Lung (tissue), 12 donors: Measurements from ENCODE around the gene TMEM52. TPM values are rescaled to one million over a fixed set of nuclear protein-coding genes. Genes with fewer than 3 reads are reported as not detected.

Experiments
- ATAC-seq: fragments of 200-7000 bp; cut with Tn5 transposase; one replicate; pipeline ENCODE4 v1.9.1; 2020; ENCODE audit warnings: moderate number of reproducible peaks; ENCODE audit not compliant: insufficient read depth, low FRiP score
- DNase-seq, 3 donors: peaks; one replicate each; pipeline ENCODE4 v3.0.0-alpha.2; 2013 to 2017
- H3K27ac ChIP-seq, 2 donors: one replicate each; pipeline ENCODE4 v1.5.1; 2013; ENCODE audit warnings: mild to moderate bottlenecking in 2 of 2, moderate library complexity in 2 of 2, control low read depth in 1 of 2, inconsistent platforms in 1 of 2, low read depth in 1 of 2, low read length in 1 of 2
- H3K27me3 ChIP-seq, 3 donors: one replicate each; pipeline ENCODE4 v1.5.1; 2013; ENCODE audit warnings: low read length in 2 of 3; ENCODE audit not compliant: control insufficient read depth in 3 of 3, insufficient read depth in 3 of 3
- H3K36me3 ChIP-seq, 4 donors: one replicate each; pipeline ENCODE4 v1.5.1; 2013; ENCODE audit warnings: low read length in 4 of 4, mild to moderate bottlenecking in 1 of 4, moderate library complexity in 1 of 4; ENCODE audit not compliant: control insufficient read depth in 4 of 4, insufficient read depth in 4 of 4
- H3K4me1 ChIP-seq, 5 donors: one replicate each; pipeline ENCODE4 v1.5.1; 2013; ENCODE audit warnings: low read length in 5 of 5, mild to moderate bottlenecking in 2 of 5, moderate library complexity in 1 of 5; ENCODE audit not compliant: control insufficient read depth in 5 of 5, insufficient read depth in 5 of 5
- H3K4me3 ChIP-seq: one replicate; pipeline ENCODE4 v1.5.1; 2013; ENCODE audit warnings: mild to moderate bottlenecking, control low read depth, moderate library complexity
- H3K9ac ChIP-seq, 2 donors: one replicate each; pipeline ENCODE4 v1.5.1; 2013; ENCODE audit warnings: low read length in 2 of 2, control low read depth in 1 of 2; ENCODE audit not compliant: insufficient read depth in 1 of 2
- H3K9me3 ChIP-seq, 4 donors: one replicate each; pipeline ENCODE4 v1.5.1; 2013; ENCODE audit warnings: low read length in 3 of 4, mild to moderate bottlenecking in 1 of 4, moderate library complexity in 1 of 4; ENCODE audit not compliant: control insufficient read depth in 4 of 4, insufficient read depth in 3 of 4
- CTCF ChIP-seq: IDR thresholded peaks from 2 replicates; pipeline ENCODE4 v1.5.1; 2012; ENCODE audit warnings: mild to moderate bottlenecking; ENCODE audit errors: control extremely low read depth, extremely low read depth
- WGBS, 2 donors: extraction: QIAGEN DNeasy Blood & Tissue Kit; methylation state at CpG; one replicate each; pipeline ENCODE4 v1.1.7; 2013; 5-methylcytosine and 5-hydroxymethylcytosine counted together
- polyA plus RNA-seq, 2 donors: library from polyadenylated mRNA; stranded (reverse); fragments of 200-250 nt; gene quantifications; one replicate each; pipeline ENCODE4 v1.2.1, GENCODE V29; 2013
- total RNA-seq, 2 donors: library from RNA; depleted of rRNA in 1 of 2; stranded (reverse); fragments of >200 nt in 1 of 2; gene quantifications; one replicate each; pipeline ENCODE4 v1.2.1, GENCODE V29; 2014 to 2021
- donor health status: control.
- donor health status: control.
- donor health status: Bipolar disorder and iron deficiency.
- donor health status: healthy.
- donor health status: DM: yes; HTN: yes; CAD: no.

The TMEM52 gene
- total and polyA plus RNA-seq, 4 donors = 2.8 to 6.1 (median 3.1) TPM; not detected in 1

GRCh38 chr1:1876335-1876930 lies 42.6 kb downstream of the TMEM52 start:
- Histone ChIP-seq H3K9me3 (no peaks in the 10 kb centered on the region), H3K9ac (no peak overlapping the region), H3K4me3 (no peak overlapping the region), H3K27me3 (no peaks in the 10 kb centered on the region), H3K27ac (no peak overlapping the region), H3K36me3 (peaks cover 0 to 21% (median 5%) of the 10 kb centered on the region in 4 donors), H3K4me1 (peaks cover 6 to 44% (median 13%) of the 10 kb centered on the region in 5 donors)
- TF ChIP-seq CTCF = no peak
- WGBS, 2 donors = 77 to 81% methylated on average over 11 of the region's 11 CpGs
- ATAC-seq (no peak), DNase-seq (no peak)

DNA sequence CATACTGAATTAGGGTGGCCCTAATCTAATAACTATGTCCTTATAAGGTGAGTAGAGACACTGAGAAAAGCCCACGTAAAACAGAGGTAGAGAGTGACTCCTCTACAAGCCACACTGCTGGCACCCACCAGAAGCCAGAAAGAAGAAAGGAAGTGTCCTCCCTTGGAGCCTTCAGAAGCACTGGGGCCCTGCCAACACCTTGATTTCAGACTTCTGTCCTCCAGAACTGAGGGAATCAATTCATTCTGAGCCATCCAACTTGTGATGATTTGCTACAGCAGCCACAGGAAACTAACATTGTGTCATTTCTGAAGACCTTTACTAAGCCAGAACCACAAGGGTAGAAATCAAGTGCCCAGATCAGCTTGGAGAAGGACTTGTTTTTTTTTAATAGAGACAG lies 43.1 kb downstream of the TMEM52 start:
- H3K9me3 ChIP-seq = no peaks in the 10 kb centered on the region
- H3K27ac ChIP-seq = no peak overlapping the region
- no peak overlapping the region for H3K9ac ChIP-seq
- peaks cover 0 to 21% (median 5%) of the 10 kb centered on the region in 4 donors for H3K36me3 ChIP-seq
- H3K4me1 ChIP-seq = peaks cover 6 to 47% (median 11%) of the 10 kb centered on the region in 5 donors
- no peak for ATAC-seq
- DNase-seq = no peak
- TF ChIP-seq CTCF = no peak
- 81 to 87% methylated on average over 1 of the region's 1 CpG for WGBS, 2 donors
- H3K27me3 ChIP-seq = no peaks in the 10 kb centered on the region
- H3K4me3 ChIP-seq = no peak overlapping the region

GRCh38 chr1:1874901-1875300 lies 44.2 kb downstream of the TMEM52 start:
- no peaks in the 10 kb centered on the region for H3K27me3 ChIP-seq
- H3K4me1 ChIP-seq = peaks cover 6 to 43% (median 8%) of the 10 kb centered on the region in 5 donors
- H3K9me3 ChIP-seq = no peaks in the 10 kb centered on the region
- ATAC-seq (no peak), DNase-seq (no peak)
- no peak for TF ChIP-seq CTCF
- H3K27ac ChIP-seq = no peak overlapping the region
- H3K36me3 ChIP-seq = peaks cover 0 to 21% (median 5%) of the 10 kb centered on the region in 4 donors
- H3K4me3 ChIP-seq = no peak overlapping the region
- no peak overlapping the region for H3K9ac ChIP-seq
- WGBS, 2 donors = 96 to 98% methylated on average over 7 of the region's 7 CpGs

- Histone ChIP-seq H3K9ac (no peak overlapping the region), H3K27me3 (no peaks in the 10 kb centered on the region), H3K9me3 (no peaks in the 10 kb centered on the region), H3K36me3 (peaks cover 0 to 18% (median 4%) of the 10 kb centered on the region in 4 donors), H3K4me3 (no peak overlapping the region), H3K27ac (peak overlapping the region; percentile 4 to 41), H3K4me1 (peaks cover 6 to 39% (median 8%) of the 10 kb centered on the region in 5 donors)
- WGBS, 2 donors = 70 to 83% methylated on average over 2 of the region's 2 CpGs
- DNase-seq (peak in 2 of 3 donors; percentile 32 to 42), ATAC-seq (no peak)
- no peak for TF ChIP-seq CTCF
Measured at GRCh38 chr1:1873186-1873585, 45.9 kb downstream of the TMEM52 start.
